Stimulated activated CD8-positive, alpha-beta memory T cell treated with anti-CD3 and anti-CD28 coated beads, Interleukin-4, amount 100 ng/mL, for 48 hours (primary cell): Measurements from ENCODE around the gene PDP2.

Source experiments
- DNase-seq: peaks from one replicate; pipeline ENCODE4 v3.0.0-alpha.2; 2020

The PDP2 gene

DNA sequence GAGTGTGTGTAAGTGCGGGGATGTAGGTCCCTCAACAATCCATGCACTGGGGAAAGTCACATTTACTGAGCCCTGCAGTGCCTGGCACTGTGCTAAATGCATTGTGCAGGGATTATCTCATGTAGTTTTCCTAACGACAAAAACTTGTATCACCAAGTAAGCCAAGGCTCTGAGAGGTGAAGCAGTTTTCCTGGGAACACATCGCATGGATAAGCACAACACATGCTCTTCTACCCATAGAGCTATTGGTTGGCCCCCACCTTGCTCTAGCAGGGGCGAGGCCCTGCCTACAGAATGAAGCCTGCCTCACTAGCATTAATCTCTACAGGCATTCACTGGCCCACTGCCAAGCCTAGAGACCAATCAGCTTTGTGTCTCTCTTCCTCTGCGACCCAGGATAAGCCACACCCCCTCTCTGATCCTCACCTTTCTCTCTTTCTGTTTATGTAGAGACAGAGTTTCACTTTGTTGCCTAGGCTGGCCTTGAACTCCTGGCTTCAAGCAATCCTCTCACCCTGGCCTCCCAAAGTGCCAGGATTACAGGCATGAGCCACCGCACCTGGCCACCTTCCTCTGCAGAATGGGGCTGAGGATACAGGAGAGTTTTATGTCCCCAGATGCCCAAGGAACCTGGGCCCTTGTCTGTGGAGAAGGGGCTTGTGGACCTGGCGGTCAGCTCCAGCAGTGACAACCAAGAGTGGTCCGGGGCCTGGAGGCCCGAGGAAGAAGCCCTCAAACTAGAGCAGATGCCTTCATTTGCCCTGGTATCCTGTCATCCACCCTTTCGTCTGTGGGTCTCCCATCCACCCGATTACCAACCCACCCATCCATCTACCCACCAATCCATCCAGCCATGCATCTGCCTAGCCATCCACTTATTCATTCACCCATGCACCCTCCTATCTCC, 25.6 kb downstream of the PDP2 start:
- peak; percentile 47 for DNase-seq

DNA sequence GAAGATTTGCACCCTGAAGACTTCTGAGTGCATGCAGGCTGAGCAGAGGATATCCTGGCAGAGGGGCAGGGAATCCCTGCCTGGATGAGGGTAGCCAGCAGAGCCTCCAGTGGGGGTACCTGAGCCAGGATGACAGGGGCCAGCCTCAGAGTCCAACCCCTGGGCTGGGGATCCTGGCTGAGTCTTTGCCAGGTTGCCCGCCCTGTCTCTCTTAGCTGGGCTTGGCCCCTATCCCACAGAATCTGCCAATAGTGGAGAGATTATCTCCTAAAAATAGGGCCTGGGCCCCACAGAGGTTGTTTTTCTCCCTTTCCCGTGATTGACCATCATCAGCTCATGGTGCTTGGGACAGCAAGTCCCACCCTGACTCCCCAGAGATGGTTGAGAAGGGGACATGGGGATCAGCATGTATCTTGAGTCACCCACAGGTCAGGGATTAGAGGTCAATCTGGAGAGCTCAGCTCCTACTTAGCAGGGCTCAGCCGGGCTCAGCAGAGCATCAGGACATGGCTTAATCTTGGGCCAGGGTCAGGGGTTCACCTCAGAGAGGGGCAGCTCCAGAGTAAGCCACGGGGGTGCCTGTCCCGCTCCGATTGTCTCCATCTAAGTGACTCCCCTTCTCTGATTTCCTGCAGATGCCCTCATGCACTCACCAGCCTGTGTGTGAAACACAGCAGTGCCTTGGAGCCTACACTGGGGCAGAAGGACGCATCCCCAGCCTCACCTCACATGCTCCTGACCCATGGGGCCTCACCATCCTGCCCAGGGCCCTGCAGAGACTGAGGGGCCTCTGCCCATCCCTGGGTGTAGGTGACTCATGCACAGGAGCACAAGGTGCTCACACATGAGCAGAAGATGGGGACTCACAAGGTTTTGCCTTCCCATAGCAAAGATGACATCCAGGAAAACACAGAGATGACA, 26.9 kb downstream of the PDP2 start:
- no peak for DNase-seq

DNA sequence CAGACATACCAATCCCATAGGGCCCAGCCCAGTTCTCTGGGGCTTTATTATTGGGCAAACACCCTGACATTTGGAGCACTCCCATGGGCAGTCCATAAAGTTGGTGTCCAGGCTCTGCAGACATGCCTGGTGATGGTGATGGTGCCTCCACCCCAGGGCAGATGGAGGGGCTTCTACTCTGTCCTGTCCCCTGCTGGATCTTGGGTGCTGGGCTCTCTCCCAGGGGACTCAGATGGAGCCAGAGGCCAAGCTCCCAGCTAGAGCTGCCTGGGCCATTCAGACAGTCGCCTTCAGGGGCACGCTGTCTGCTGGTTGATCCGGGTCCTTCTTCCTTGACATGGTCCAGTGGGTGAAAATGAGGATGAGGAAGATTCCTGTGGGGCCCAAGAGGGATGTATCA, 27.8 kb downstream of the PDP2 start:
- no peak for DNase-seq

DNA sequence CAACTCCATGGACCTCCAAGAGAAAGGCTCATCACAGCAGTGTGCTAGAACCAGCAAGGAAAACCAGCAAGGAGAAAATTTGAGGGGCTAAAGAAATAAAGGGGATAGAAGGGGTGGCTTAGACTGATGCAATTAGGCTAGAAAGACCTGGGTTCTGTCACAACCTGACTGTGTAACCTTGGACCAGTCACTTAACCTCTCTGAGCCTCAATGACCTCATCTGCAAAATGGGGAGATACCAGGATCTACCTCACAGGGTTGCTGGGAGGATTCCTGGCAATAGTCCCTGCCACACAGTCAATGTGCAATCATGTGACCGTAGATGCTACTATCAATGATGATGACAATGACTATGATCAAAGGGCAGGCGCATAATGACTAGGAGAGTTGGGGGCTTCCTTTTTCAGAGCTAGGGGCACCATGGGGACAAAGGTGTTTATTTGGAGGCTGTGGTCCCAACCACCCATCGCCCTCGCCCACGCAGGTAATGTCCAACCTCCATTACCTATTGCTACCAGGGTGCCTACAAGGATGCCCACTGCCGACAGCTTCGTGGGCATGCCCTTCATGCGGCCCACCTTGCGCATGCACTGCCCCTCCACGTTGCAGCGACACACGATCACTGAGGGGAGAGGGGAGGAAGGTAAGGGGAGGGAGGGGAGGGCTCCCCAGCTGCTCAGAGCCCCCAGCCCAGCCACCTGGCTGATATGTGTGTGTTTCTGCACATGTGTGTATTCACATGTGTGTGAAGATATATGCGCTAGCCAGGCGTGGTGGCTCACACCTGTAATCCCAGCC, 28.6 kb downstream of the PDP2 start:
- no peak for DNase-seq

DNA sequence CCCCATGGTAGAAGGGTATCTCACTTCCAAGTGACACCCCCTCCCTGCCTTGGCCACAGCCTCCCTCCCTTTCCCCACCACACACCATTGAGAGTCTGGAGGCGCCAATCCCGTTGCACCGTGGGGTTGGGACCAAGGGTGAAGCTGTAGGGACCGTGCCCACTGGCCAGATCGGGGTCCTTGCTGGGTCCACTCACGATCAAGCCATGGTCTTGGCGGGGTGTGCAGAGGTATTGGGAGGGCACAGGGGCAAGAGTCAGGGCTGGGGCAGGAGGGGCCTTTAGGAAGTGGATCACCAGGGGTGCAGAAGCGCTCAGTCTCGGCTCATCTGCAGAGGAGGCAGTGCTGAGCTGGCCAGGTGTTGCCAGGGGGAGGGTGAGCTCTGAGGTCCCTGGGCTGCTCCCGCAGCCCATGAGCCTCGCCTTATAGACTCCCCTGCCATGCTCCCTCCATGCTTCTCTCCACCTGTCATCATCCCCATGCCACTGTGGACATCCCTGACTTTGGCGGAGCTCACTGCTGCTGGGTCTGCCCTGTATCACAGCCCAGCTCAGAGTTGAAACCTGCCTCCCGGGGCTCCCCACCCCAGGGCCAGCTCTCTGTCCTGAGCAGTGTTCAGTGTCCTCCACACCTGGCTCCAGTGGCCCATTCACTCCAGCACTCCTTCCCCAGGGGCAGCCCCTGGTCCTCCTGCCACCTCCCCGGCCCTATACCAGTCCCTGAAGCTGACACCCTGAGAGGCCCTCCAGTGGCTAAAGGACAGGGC, 30.0 kb downstream of the PDP2 start:
- no peak for DNase-seq

DNA sequence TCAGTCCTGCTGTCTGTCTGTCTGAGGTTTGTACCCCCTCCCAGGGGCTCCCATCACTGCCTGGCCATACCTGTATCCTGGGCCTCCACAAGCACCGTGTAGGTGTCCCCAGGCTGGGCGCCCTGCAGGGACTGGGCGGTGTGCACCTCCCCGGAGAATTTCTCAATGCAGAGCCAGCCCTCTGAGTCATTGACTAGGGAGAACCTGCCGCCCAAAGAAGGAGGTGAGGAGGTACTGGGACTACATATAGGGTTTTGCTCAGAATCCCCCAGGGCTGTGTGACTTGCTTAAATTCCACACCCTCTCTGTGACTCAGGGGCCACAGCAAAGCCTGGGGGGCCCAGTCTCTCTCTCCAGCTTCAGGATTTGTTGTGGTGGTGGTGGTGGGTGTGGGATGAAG, 30.8 kb downstream of the PDP2 start:
- DNase-seq: no peak

DNA sequence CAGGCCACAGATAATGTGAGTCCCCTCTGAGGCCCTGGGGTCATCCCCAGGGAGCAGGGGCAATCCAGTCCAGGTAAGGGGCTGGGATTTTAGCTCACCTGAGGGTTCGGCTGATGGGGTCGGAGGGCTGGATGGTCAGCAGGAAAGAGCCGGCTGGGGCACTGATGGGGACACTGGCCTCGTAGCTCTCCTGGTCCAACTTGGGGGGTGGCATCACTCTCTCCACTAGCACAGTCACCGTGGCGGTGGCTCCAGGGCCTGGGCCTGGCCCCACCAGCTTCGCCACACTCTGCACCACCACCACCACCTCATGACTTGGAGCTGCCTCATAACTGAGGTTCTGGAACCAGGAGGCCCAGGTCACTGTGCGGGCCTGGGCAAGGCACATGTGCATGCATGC, 31.5 kb downstream of the PDP2 start:
- no peak for DNase-seq

DNA sequence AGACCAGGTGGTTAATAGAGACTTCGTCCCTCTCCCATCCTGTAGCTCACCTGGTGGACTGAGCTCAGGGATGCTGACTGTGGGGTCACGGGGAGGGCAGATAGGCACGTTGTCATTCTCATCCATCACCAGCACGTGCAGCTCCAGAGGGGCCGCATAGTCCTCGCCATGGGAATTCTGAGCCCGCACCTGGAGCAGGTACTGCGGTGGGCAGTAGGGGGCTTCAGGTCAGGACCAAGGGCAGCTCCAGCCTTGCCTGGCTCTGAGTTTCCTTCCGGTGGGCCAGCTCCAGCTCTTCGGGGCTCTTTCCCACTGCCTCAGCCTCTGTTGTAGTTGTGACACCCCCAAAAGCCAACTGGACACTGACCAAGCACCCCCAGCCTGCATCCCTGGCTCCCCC, 32.8 kb downstream of the PDP2 start:
- no peak for DNase-seq

DNA sequence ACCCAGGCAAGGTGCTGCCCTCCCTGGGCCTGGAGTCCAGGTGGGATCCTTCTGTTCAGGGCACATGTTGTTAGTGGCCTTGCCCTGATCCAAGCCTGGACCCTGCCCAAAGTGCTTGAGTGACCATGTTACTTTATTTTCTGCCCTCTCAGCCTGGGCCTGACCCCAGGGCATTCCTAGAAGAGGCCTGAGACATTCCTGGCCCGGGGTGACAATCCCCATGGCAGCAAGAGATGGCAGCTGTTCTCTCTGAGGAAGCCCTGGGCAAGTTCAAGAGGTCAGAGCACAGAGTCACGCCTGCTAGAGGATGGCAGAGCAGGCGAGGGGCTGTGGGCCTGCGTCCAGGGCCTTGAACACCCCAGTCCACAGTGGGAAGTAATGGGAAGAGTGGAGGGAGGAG, 33.4 kb downstream of the PDP2 start:
- DNase-seq: no peak

DNA sequence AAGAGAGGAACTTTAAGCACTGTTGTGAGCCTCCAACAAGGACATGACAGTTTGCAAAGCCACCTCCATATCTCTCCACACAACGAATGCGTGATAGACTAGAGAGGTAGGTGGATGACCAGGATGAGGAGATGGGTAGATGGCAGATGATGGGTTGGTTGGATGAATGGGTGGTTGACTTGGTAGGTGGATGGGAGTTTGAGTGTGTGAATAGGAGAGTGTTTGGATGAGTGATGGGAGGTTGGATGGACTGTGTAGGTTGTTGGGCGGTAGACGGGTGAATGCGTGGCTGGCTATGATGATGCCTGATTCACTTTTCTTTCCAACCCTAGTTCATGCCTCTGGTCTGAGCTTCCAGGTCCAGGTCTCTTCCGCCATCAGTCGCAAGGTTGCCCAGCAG, 34.2 kb downstream of the PDP2 start:
- DNase-seq: no peak

DNA sequence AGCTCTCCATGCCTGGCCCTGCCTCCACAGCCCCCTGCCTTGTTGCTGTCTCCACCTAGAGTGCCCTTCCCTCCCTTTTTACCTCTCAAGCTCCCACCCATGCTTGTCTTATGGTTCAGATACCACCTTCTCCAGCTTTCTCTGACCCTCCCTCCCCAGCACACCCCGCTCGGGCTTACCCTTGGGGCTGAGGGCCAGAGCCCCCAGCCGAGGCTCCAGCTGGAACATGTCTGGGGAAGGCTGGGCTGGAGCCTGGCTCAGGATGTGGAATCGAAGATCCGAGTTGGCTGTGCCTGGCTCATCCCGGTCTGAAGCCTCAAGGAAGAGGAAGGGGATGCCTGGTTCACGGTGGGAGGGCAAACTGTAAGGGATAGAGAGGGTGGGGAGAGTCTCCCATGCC, 34.7 kb downstream of the PDP2 start:
- DNase-seq: no peak

DNA sequence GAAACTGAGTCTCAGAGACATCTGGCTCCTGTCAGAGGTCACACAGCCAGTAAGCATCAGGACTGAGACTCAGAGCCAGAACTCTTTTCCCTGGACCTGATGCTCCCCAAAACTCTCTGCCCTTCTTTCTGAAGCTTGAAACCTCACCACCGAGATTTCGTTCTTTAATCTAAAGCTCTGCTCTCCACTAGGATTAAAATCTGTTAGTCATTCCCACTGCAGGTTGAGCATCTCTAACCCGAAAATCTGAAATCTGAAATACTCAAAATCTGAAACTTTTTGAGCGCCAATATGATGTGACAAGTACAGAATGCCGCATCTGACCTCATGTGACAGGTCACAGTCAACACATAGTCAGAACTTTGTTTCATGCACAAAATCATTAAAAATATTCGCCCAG, 36.2 kb downstream of the PDP2 start:
- no peak for DNase-seq

DNA sequence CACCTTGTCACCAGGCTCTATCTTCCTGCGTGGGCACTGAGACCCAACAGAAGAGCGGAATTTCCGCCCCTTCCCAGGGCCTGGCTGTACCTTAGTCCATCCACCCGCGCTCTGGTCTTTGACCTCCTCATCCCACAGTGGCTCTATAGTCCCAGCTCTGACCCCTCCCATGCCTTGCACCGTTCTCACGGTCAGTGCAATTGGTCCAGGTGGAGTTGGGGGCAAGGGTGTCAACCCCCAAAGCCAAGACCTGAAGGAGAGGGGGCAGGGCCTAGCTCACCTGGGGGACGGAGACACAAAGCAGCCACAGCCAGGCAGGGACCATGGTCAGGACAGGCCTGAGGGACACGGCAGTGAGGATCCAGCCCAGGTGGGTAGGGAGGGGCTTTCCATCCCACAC, 37.4 kb downstream of the PDP2 start:
- no peak for DNase-seq

DNA sequence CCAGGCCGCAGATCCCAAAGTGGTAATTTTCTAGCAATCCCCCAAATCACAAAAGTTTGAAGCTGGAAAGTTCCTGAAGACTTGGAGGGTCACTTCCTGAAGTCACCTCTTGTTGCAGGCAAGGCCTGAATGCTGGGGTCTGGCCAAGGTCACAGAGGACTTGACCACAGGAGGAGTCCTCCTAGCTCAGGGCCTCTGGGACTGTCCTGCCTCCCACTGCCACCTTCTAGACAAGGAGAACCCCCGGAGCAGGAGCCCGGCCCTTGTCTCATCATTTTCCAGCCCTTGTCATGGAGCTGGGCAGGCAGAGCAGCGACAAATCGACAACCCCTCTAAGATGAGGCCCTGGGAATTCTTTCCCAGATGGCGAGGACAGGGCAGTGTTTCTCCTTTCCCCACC, 38.0 kb downstream of the PDP2 start:
- DNase-seq: no peak

DNA sequence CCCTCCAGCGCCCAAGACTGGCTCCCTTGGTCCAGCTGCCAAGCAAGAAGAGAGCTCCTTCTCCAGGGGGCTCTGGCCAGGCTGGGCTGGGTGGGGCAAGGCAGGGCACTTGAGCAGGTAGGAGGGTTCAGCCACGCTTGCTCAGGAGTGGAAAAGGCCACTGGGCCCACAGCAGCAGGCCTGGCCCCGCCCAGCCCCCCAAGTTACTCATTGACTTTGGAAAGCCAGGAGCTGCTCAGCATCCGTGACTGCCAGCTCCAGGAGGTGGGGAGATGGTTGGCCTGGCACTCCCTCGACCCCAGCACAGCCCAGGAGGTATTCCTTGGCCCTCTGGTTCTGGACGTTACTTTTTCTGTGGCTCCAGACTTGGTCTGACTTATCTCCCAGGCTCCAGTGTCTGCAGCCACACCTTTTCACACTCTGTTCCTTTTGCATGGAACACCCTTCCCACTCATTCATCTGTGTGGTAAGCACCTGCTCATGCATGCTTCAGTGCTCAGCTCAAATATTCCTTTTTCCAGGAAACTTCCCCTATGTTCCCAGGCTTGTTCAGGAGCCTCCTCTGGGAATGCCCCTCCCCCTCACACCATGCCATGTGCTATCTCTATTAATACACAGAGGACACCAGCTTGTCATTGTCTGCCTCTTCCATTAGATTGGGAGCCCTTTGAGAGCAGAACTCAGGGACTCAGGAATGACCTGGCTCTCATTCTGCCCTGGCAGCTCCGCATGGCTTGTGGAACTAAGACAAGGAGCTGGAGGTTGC, 38.7 kb downstream of the PDP2 start, which contains the start of gene CDH16:
TSS of gene CDH16 (minus strand) at position 83 of the 766 bp plus-strand sequence. CDS start 820 bp downstream, outside the sequence.
- no peak for DNase-seq

DNA sequence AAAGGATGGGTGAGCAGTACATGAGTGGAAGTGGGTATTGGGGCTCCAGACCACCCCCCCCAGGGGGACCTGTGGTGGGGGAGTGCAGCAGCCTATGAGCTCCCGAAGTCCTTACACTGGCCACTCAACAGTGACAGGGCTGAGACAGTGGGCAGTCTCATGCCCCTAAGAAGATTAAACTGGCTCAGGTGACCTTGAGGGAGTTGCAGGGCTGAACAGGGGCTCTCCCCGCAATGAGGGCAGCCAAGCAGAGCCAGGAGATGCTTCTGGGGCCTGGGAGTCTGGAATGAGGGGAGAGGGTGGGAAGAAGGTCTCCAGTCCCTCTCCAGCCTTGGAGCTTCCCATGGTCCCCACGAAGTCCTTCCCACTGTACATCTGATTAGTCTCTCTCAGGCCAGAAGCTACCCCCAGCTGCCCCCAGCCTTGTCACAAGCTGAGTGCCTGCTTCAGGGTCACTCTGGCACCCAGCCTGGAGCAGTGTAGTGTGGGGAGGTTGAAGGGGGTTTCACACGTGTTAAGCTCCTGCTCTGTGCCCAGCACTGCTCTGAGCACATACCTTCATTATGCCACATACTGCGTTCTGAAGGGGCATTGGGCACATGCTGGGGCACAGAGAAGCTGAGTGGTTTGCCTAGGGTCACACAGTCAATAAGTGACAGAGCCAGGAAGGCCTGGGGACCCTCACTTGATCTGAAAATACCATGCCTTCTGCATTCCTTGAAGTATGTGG, 39.4 kb downstream of the PDP2 start:
- DNase-seq: no peak

DNA sequence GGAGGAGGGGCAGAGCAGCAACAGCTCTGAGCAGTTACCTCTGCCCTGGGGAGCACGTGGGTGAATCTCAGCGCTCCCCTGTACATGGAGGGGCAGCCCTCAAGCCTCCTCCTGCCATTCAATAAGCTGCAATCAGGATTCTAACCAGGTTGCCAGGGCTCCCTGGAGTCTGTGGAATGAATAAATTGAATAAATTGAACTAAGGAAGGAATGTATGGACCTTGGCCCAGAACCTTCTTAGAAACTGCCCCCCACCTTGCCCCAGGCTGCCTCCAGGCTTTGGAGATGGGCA, 39.9 kb downstream of the PDP2 start:
- DNase-seq: no peak

DNA sequence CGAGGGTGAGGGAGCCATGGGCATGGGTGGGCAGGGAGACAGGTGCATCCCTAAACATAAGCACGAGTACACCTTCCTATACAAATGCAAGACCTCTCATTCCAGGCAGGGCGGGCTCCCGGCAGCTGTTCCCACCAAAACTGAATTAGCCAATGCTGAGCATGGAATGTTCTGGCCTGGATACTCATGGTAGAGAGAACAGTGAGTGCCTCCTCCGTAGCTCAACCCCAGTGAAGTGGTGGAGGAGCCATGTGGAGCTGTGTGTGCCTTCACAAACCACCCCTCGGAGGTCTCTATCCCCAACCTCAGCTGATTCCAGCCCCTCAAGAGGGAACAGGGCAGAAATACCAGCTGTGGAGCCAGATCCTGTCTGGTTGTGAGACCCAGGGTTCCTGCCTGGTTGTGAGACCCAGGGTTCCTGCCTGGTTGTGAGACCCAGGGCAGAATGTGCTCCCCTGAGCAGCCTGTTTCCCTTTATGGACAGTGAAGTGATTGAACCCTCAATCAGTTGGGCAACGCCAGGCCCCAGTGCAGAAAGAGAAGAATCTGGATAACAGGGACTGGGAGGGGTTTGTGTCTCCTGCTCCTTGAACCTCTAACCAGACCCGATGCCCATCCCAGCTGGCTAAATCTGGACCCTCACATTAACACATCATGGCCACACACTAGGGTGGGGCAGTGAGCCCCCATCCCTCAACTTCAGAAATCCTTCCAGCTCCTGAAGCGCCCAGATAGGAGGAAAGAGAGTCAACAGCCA, 40.8 kb downstream of the PDP2 start:
- DNase-seq: no peak

DNA sequence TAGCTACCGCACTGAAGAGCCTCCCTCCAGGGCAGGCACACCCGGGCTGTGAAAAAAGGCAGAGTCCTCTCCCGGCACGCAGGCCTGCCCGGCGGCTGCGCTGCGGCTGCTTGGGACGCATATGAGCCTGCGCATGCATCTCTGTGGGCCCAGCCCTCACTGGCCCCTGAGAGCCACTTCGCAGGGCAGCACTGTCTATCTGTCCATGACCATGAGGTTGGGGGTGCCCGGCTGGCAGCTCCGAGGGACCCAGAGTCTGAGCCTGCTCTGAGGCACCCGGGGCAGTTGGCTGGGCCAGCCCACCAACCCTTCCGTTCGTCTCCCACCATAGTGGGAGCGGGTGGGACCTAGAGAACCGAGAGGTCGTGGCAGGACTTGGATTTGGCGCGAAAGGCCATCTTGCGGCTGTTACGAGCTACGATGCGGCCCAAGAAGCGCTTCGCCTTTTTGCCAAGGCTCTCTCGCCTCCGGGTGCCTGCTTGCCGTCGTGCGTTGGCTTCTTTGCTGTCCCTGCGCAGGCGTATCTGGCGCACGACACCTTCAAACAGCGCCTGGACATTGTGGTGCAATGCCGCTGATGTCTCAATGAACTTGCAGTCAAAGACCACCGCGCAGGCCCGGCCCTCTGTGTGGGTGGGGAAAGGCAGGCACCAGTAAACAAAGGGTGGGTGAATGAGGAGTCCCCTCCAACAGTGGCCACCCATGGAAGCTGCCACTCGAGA, 41.6 kb downstream of the PDP2 start:
- no peak for DNase-seq
